Inflammatory macrophage treated with lipopolysaccharide for 4 hours (primary cell): ENCODE results near the gene ORAI2.
A peak's percentile ranks its signal among the peaks of the same experiment; 100 is the strongest.
"Not testable (repeated sequence)": the region's sequence is repeated elsewhere in the genome, so short reads cannot be mapped to it uniquely, and the experiment has no call there.

ENCODE experiments used
- DNase-seq: peaks from one replicate; pipeline ENCODE4 v3.0.0-alpha.2; 2020

Gene ORAI2

DNA sequence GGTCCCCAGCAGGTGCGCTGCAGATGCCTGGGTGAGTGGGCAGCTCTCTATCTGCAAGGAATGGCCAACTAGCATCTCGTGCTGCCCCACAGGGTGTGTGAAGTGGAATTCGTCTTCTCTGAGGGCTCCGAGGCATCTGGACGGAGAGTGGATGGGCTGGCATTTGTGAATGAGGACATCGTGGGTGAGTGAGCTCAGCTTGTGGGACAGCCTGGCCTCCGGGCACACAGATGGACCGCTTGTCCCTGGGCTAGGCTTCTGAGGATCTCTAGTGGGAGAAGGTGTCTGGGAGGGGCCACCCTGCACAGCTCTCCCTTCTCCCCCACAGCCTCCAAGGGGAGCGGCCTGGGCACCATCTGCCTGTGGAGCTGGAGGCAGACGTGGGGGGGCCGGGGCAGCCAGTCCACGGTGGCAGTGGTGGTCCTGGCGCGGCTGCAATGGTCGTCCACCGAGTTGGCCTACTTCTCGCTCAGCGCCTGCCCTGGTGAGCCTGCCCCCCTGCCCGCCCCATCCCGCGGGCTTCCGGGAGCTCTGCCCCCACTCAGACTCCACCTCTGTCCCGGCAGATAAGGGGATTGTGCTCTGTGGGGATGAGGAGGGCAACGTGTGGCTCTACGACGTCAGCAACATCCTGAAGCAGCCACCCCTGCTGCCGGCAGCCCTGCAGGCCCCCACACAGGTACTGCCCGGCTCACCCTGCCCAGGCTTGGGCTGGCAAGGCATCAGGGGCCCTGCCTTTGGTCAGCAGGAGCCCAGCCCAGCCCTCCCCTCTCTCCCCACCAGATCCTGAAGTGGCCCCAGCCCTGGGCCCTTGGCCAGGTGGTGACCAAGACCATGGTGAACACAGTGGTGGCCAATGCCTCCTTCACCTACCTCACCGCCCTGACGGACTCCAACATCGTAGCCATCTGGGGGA lies 39.0 kb downstream of the ORAI2 start:
- DNase-seq: no peak

DNA sequence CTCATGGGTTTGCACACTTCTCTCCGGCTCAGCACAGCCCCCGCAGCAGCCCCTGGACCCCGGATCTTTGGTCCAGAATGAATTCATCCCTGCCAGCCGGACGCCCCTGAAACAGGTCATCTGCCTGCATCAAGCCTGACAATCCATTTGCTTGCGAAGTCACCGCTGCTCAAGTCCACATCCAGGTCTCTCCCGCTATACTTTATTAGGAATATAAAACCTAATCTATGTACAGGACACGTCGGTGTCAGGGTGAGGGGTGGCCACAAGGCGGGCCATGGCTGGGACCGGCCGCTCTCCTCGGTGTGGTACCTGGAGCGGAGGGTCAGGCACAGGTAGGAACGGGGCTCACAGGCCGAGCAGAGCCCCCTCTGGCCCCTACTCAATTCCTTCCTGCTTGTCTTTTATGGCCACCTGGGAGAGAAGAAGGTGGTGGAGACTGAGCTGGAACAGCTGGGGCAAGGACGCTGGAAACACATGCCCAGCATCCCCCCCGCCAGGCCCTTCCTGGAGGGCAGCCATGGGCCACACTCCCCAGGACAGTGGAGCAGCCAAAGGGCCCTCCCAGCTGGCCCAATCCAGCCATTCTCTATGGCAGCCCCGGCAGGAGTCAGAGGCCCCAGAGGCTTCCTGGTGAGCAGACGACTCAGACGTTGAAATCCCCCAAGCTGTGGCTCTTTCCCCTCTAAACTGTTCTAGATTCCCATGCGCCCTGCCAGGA lies 40.1 kb downstream of the ORAI2 start:
- no peak for DNase-seq

DNA sequence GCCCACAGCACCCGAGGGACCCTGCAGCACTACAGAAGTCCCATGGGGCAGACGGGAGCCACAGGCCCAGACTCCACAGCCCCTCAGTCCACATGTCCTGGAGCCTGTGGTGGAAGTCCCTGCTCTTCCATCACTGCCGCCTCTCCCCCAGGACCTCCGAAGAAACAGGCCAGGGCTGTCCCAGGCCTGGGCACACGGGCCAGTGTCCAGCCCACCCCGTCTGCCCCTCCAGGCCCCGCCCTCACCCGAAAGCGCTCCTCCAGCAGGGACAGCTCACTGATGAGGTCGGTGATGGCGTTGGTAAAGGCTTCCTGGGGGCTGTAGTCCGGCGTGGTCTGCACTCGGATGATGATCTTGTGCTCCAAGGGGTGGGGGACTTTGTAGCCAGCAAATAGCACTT lies 40.7 kb downstream of the ORAI2 start:
- DNase-seq: not testable (repeated sequence)

DNA sequence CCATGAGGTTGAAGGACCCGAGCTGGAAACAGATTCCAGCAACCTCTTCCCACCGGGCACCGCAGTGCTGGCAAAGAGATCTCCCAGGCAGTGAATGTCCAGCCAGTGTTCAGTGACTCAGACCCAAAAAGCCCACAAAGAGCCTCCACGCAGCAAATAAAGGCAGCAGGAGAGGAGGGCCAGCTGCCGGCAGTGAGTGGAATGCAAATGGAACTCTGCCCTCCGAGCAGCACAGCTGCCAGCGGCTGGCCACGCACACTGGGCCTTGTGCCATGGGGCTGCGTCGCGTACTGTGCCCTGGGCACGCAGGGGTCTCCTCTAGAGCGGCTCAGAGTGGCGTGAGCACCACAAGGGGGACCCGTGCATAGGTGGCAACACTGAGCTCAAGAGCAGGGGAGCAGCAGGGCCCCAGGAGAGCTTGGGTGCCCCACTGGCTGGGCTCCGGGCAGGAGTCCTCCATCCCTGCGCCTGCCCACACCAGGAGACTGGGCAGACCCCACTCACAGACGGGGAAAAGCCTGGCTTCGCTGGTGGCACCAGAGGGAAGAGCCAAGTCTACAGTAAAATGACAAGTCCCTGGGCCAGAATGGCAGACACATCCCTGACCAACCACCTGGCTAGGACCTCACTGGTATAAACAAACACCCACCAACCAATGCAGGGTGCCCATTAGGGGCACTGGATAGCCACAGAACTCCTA lies 41.5 kb downstream of the ORAI2 start:
- DNase-seq: not testable (repeated sequence)

DNA sequence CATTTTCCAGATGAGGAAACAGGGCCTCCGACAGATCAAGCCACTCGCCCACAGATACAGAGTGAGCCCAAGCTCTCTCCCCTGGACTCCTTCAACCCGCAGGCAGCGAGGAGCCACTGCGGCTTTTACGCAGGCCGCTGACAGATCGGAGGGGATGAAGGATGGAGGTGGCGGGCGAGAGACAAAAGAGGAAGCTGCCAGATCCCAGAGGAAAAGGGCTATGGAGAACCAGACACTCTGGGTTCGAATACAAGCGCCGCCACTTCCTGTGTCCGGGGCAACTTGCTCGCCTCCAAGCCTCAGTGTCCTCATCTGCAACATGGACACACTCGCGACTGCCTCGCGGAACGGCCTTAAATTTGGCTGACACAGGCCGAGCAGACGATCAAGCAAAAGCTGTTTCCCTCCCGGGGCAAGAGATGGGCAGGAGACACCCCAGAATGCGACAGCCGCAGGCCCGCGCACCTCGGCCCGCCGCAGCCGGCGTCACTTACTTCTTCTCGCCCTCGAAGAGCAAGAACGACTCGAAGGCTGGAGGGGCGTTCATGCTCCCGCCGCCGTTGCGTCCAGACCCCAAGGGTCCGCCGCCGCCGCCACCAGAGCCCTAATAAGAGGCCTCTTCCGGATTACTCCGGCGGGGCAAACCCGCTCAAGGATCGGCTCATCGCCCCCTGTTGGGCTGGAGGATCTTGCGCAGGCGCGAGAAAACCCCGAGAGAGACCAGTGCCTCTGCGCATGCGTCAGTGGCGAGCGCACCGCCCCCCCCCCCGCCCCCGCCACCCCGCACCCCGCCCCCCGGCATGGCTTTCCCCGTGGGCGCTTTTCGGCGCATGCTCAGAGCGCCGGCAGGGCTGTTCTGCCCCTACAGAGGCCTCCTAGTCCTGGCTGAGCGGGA lies 45.2 kb downstream of the ORAI2 start, which contains the start of gene POLR2J:
Gene POLR2J (minus strand): TSS at position 609 of the 895 bp plus-strand sequence. CDS start 62 bp downstream, at position 547.
- DNase-seq: peak; percentile 37

DNA sequence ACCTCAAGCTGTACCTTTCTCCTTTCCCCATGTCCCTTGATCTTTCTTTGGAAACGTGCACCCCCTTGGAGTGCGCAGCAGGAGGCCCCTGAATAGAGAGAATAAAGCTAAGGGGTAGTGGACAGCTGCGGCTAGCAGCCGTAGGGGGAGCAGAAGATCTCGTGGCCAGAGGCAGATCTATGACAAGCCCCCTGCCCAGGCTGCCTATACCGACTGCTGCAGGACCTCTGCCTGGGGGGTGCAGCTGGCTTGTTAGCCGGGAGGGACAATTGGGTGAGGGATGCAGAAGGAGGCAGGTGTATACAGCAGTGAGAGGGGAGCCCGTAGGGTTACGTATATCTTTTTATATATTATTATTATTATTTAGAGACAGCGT lies 45.8 kb downstream of the ORAI2 start:
- not testable (repeated sequence) for DNase-seq

DNA sequence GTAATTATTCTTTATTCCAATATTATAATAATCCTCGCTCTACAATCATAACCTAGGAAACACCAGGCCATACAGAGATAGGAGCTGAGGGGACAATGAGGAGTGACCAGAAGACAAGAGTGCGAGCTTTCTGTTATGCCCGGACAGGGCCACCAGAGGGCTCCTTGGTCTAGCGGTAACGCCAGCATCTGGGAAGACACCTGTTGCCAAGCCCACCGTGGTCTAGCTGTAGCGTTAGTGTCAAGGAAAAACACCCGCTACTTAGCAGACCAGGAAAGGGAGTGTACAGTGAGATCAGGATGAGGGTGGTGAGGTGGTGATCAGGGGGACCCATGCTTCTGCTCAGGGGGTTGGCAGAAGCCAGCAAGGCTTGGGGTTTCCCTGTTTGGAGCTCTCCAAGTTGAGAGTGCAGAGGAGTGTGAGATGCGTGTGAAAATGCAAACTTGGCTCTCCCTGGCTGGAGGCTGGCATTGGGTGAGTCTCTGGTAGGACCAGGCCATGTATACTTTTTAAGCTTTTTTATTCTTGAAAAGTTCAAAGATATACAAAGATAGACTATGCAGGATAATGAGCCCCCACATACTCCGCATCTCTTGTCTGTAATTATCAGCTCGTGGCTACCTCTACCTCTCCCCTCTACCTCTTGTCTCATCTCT lies 46.7 kb downstream of the ORAI2 start:
- not testable (repeated sequence) for DNase-seq

DNA sequence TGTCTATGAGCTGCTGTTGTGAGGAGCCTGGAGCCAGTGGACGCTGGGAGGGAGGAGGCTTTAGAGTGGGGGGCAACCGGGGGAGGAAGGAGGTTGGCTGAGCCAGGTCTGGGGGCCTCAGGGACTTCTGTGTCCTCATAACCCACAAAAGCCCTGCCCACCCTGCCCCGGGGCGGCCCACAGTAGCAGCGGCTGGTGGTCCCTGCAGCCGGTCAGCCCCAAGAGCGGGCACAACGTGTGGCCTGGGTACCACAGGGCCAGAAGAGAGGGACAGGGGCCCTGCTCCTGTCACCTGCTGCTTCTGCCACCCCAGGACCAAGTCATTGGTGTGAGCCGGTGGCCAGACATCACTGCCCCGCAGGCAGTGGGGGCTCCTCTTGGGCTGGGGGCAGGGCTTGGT lies 48.6 kb downstream of the ORAI2 start:
- DNase-seq: not testable (repeated sequence)

DNA sequence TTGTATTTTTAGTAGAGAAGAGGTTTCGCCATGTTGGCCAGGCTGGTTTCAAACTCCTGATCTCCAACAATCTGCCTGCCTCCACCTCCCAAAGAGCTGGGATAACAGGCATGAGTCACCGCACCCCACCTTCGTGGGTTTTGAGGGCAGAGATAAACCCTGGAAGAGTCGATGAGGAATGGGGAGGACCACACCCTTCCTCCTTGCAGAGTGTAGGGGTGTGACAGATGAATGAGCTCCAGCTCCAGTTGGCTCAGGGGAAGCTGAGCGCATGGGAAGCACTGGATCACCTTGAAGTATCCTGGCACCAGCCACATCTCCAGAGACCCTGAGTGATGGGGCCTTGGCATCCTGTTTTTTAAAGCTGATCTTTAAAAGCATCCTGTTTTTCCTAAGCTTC lies 50.9 kb downstream of the ORAI2 start:
- DNase-seq: not testable (repeated sequence)

DNA sequence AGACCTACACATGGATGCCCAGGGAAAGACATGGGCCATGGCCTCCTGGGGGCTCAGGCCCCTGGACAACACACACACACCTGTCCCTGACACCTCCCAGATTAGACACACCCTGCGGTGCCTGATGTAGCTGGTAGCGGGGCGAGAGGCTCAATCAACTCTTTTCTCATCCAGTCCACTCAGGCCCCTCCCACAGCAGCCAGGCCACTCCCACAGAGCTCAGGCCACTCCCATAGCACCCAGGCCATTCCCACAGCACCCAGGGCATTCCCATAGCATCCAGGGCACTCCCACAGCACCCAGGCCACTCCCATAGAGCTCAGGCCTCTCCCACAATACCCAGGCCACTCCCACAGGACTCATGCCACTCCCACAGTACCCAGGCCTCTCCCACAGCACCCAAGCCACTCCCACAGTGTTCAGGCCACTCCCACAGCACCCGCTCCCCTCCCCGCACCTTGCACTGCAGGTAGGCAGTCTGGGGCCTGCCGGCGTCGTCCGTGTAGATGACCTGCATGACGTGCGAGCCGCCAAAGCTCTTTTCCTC lies 57.2 kb downstream of the ORAI2 start:
- DNase-seq: not testable (repeated sequence)

DNA sequence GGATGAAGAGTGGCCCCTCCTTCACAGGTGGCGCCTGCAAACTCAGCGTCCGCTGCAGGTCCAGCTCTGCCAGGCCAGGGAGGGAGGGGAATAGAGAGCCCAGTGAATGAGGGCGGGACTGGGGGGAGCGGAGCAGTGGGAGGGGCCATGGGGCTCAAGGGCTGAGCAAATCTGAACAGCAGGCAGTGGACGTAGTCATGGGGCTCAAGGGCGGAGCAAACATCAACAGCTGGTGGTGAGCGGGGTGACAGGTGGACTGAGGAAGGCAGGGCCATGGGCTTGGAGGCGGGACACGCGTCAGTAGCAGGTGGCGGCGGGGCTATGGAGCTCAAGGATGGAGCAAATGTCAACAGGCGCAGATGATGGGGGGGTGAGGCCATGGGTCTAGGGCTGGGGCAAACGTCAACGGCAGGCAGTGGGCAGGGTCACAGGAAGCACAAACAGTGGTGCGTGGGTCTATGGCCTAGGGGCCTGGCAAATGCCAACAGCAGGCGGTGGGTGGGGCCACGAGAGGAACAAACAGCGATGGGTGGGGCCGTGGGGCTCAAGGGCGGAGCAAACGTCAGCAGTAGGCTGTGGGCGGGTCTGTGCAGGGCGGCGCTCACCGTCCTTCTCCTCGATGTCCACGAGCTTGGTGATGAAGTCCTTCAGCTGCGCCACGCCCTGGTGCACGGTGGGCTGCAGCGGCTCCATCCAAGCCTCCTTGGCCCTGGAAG lies 60.0 kb downstream of the ORAI2 start:
- not testable (repeated sequence) for DNase-seq

DNA sequence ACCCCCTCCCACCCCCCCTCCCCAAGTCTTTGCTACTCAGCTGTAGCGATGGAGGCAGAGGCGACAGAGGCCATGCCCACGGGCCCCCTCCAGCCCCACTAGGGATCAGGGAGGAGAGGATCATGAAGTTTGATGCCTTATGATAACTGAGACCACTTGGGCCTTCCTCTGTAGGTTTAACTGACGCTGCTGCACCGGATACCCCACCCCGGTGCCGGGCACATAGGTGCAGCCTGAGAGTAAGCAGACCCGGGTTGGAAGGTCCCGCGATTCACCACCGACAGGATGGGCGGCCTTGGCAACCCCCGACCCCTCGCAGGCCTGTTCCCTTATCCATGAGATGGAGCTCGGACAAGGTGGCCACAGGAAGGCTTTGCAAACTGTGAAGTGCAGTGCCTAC lies 60.7 kb downstream of the ORAI2 start:
- not testable (repeated sequence) for DNase-seq

DNA sequence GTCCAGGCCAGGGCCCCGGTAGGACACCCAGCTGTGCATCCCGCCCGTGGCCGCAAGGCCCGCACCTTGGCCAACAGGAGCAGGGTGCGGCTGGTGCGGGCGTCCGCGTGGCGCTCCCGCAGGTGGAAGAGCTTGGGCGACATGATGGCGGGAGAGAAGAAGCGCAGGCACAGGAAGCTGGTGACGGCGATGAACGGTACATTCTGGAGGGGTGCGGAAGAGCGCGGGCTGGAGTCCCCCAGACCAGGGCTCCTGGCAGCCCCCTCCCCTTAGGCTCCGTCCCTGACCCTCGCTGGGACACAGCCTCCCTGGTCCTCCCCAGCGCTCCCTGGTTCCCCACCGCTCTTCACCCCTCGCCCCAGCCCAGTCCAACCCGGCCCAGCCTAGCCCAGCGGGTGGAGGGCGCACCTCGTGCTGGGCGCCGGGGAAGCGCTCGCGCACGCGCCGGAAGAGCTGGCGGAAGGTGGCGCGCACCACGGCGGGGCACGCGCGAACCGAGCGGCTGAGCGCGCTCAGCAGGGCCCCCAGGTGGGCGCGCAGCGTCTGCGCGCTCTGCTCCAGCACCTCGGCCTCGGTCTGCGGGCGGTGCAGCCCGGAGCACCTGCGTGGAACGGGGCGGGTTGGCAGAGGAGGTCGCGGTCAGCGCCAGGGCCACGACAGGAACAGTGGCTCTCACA lies 61.2 kb downstream of the ORAI2 start:
- DNase-seq: not testable (repeated sequence)

DNA sequence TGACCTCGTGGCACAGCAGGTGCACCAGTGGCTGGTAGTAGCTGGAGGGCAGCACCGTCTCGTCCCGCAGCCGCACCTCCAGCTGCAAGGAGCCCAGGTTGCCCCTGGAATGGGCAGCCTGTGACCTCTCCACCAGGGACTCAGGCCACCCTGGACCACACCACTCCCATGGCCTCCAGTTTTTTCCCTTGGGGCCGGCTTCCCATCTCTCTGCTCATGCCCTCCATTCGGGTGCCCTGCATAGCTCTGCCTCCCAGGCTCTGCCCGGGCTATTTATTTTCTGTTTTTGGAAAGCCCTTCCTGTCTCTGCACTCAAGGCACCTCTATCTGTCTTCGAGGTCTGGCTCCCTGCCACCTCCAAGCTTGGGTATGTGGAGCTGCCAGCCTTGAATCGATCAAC lies 63.5 kb downstream of the ORAI2 start:
- not testable (repeated sequence) for DNase-seq

DNA sequence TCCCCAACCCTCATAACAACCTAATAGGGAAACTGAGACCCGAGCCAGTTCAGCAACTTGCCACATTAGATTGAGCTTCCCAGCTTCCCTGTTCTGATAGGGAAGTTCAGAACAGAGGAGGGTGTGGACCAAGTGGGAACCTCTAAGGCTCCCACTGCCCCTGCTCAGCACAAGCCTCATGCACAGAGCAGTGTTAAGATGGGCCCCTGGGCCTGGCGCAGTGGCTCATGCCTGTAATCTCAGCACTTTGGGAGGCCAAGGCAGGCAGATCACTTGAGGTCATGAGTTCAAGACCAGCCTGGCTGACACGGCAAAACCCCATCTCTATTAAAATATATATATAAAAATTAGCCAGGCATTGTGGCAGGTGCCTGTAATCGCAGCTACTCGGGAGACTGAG lies 63.9 kb downstream of the ORAI2 start:
- not testable (repeated sequence) for DNase-seq

DNA sequence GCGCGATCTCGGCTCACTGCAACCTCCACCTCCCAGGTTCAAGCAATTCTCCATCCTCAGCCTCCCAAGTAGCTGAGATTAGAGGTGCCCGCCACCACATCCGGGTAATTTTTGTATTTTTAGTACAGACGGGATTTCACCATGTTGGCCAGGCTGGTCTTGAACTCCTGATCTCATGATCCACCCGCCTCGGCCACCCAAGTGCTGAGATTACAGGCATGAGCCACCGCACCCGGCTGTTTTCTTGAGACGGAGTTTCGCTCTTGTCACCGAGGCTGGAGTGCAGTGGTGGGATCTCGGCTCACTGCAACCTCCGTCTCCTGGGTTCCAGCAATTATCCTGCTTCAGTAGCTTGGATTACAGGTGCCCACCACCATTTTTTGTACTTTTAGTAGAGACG lies 64.9 kb downstream of the ORAI2 start:
- DNase-seq: not testable (repeated sequence)

DNA sequence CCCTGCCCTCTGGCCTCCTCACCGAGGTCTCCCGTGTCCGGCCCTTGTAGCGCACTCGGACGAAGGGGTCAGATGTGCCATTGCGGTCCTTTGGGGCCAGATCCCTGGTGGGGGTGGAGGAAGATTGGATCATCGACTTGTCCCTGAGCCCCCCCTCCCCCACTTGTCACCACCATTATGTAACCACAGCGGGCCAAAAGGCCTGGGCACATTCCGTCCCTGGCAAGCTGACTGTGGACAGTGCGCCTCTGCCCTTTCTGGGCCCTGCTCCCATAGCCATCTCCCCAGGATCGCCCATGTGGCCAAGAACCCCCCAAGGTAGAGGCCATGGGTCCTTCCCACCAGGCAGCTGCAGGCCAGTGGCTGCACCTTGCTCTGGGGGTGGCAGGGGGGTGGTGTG lies 69.8 kb downstream of the ORAI2 start:
- not testable (repeated sequence) for DNase-seq

DNA sequence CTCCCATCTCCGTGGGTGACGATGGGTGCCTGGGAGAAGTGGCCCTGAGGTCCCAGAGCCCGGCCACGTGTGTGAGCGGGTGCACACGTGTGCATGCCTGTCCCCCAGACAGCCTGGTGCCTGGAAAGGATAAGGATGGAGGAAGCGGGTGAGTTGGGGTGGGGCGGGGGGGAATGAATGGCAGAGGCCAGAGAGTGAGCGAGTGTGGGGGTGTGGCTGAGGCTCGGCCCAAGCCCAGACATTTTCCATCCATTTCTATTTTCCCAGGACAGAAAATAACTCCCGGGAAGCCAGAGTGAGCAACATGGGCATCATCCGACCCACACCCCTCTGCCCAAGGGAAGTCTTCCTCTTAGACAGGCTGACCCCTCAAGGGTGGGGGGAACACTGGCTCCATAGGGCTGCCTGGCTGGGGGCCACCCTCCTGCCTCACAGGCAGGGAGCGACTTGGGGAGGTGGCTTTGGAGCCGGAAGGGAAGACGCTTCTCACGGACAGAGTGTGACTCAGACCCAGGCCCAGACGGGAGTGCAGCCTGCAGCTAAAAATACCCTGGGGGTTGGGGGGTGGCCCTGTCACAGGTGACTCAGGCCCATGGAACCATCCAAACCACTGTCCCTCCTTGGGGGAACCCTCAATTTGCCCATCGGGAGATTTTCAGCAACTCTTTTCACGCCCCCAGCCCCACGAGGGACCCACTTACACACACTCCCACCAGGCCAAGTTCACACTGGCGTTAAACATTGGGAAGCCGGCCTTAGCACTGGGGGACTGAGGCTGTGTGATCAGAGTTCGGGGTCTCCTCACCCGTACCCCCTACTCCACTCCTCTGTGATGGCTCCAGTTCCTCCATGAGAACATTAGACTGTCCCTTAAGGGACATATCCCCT lies 72.2 kb downstream of the ORAI2 start:
- not testable (repeated sequence) for DNase-seq
